ENCODE data around the gene PITX2.

- TF ChIP-seq, protein P1, sequence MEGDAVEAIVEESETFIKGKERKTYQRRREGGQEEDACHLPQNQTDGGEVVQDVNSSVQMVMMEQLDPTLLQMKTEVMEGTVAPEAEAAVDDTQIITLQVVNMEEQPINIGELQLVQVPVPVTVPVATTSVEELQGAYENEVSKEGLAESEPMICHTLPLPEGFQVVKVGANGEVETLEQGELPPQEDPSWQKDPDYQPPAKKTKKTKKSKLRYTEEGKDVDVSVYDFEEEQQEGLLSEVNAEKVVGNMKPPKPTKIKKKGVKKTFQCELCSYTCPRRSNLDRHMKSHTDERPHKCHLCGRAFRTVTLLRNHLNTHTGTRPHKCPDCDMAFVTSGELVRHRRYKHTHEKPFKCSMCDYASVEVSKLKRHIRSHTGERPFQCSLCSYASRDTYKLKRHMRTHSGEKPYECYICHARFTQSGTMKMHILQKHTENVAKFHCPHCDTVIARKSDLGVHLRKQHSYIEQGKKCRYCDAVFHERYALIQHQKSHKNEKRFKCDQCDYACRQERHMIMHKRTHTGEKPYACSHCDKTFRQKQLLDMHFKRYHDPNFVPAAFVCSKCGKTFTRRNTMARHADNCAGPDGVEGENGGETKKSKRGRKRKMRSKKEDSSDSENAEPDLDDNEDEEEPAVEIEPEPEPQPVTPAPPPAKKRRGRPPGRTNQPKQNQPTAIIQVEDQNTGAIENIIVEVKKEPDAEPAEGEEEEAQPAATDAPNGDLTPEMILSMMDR (IDR thresholded peaks at IDR 0.05) = no peak
- TF ChIP-seq POLR2AphosphoS5 (IDR thresholded peaks at IDR 0.05; ENCODE audit: low read depth, low read length) (no peak), REST (IDR thresholded peaks at IDR 0.05; ENCODE audit: low read depth, low read length) (no peak), FOXM1 (IDR thresholded peaks at IDR 0.05; ENCODE audit: low read depth) (no peak), RAD21 (IDR thresholded peaks at IDR 0.05; ENCODE audit: low read length) (no peak), YY1 (IDR thresholded peaks at IDR 0.05; ENCODE audit: low read depth) (no peak), NRF1 (IDR thresholded peaks at IDR 0.05; ENCODE audit: low read depth, low read length) (no peak), TAF1 (IDR thresholded peaks at IDR 0.05; ENCODE audit: borderline replicate concordance, low read depth, low read length) (no peak), USF2 (IDR thresholded peaks at IDR 0.05; ENCODE audit: borderline replicate concordance, low read depth, low read length) (no peak), ZBTB33 (IDR thresholded peaks at IDR 0.05; ENCODE audit: borderline replicate concordance, low read depth) (no peak), EP300 (IDR thresholded peaks at IDR 0.05; ENCODE audit: borderline replicate concordance in 1 of 2, low read depth in 1 of 2, low read length in 1 of 2) (no peak)
- TF ChIP-seq, protein P2, sequence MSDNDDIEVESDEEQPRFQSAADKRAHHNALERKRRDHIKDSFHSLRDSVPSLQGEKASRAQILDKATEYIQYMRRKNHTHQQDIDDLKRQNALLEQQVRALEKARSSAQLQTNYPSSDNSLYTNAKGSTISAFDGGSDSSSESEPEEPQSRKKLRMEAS (IDR thresholded peaks at IDR 0.05; ENCODE audit: low read depth) = no peak
Observed at GRCh38 chr4:110625576-110626257, 2.8 kb upstream of the PITX2 start.
